BLaER1 treated with 17β-estradiol and CSF1 and Interleukin-3, amounts not matched to agents 10 nM and 100 nM (cell line): ENCODE measurements around the gene ELF5.

Experiments used
- H3K27ac ChIP-seq, 11 experiments: shearing (Covaris generic); formaldehyde crosslinking; 2 replicates each; pipeline ENCODE4 v1.8.1; 2022
- H3K27me3 ChIP-seq, 11 experiments: shearing (Covaris generic); formaldehyde crosslinking; 2 replicates each; pipeline ENCODE4 v1.8.1; 2022
- H3K36me3 ChIP-seq, 11 experiments: shearing (Covaris generic); formaldehyde crosslinking; 2 replicates each; pipeline ENCODE4 v1.8.1; 2022
- H3K4me1 ChIP-seq, 10 experiments: shearing (Covaris generic); formaldehyde crosslinking; 2 replicates each; pipeline ENCODE4 v1.8.1; 2022
- H3K4me2 ChIP-seq, 11 experiments: shearing (Covaris generic); formaldehyde crosslinking; 2 replicates each; pipeline ENCODE4 v1.8.1; 2022
- H3K4me3 ChIP-seq, 10 experiments: shearing (Covaris generic); formaldehyde crosslinking; 2 replicates each; pipeline ENCODE4 v1.8.1; 2022
- H3K9ac ChIP-seq, 11 experiments: shearing (Covaris generic); formaldehyde crosslinking; 2 replicates each; pipeline ENCODE4 v1.8.1; 2022
- H3K9me3 ChIP-seq, 11 experiments: shearing (Covaris generic); formaldehyde crosslinking; replicated peaks in 1 of 11; 2 replicates each; pipeline ENCODE4 v1.8.1; 2022
- H4K20me1 ChIP-seq, 11 experiments: shearing (Covaris generic); formaldehyde crosslinking; 2 replicates each; pipeline ENCODE4 v1.8.1; 2022
- Cebpa-rat ChIP-seq, 11 experiments: shearing (Covaris generic); IDR thresholded peaks; 2 replicates each; pipeline ENCODE4 v1.8.1; 2022

Gene ELF5

DNA sequence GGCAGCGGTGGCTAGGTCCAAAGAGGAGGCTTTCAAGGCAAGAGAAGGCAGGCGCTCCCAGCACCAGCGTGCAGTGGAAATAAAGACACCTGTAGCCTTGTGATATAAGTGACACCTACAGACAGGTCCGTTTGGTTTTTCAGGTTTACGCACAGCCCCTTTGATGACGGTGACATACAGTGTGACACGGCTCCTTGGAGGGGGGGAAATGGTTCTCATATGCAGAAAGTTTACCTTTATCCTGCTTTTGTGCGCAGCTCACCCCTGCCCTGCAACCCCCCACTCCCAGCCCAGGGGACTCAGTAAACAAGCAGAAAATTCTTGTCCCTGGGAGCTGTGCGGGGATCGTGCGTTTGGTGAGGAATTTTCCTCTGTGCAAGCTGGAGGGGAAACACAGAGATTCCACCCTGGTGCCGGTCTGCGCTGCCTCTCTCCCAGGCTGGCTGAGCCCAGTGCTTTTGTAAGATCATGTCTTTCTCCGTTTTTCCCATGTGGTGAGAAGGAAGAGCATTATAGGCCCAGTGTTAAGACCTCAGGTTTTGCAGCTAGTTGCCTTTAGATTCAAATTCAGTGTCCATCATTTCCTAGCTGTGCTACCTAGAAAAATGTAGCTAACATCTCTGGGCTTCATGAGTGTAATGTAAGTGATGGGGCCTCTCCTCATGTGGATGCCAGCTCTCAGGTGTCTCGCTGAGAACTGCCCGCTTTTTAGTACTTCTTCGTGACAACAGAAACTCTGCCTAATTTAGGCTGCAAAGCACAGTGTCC, at the start of gene ELF5:
Gene ELF5 (minus strand): TSS at position 113 of the 768 bp plus-strand sequence. CDS start 8,045 bp downstream, outside the sequence.
- H3K27ac ChIP-seq: no peak within 1 kb of the TSS
- H3K9me3 ChIP-seq: no peaks in the 10 kb centered on the region
- no peak for TF ChIP-seq Cebpa-rat (IDR thresholded peaks at IDR 0.05)
- H3K27me3 ChIP-seq: no peaks in the 10 kb centered on the region
- H3K9ac ChIP-seq: no peak within 1 kb of the TSS
- H3K4me2 ChIP-seq: peak within 1 kb of the TSS; percentile 4 to 48 (median 25); a peak in 13 of 22 replicates
- no peaks in the 10 kb centered on the region for H3K36me3 ChIP-seq
- H3K4me3 ChIP-seq: no peak within 1 kb of the TSS
- H3K4me1 ChIP-seq: peaks cover 7 to 28% (median 19%) of the 10 kb centered on the region in 10 experiments; a peak in 18 of 20 replicates
- H4K20me1 ChIP-seq: no peaks in the 10 kb centered on the region

- no peak overlapping the region for H3K9ac ChIP-seq
- no peaks in the 10 kb centered on the region for H3K9me3 ChIP-seq
- H3K36me3 ChIP-seq: no peaks in the 10 kb centered on the region
- H3K4me2 ChIP-seq: no peak overlapping the region
- H3K27ac ChIP-seq: no peak overlapping the region
- no peaks in the 10 kb centered on the region for H4K20me1 ChIP-seq
- no peaks in the 10 kb centered on the region for H3K27me3 ChIP-seq
- H3K4me1 ChIP-seq: no peaks in the 10 kb centered on the region
- TF ChIP-seq Cebpa-rat (IDR thresholded peaks at IDR 0.05): no peak
- H3K4me3 ChIP-seq: no peak overlapping the region
Measured at GRCh38 chr11:34562976-34563375, 49.4 kb upstream of the ELF5 start.

- Histone ChIP-seq H3K27me3 (no peaks in the 10 kb centered on the region), H3K4me1 (no peaks in the 10 kb centered on the region), H3K4me3 (no peak overlapping the region), H4K20me1 (no peaks in the 10 kb centered on the region), H3K36me3 (no peaks in the 10 kb centered on the region), H3K9me3 (peaks cover 0 to 8% (median 0%) of the 10 kb centered on the region in 11 experiments; a peak in 9 of 22 replicates), H3K4me2 (no peak overlapping the region), H3K9ac (no peak overlapping the region), H3K27ac (no peak overlapping the region)
- TF ChIP-seq Cebpa-rat (IDR thresholded peaks at IDR 0.05): no peak
Measured at GRCh38 chr11:34560511-34560910, 46.9 kb upstream of the ELF5 start.

- Histone ChIP-seq H3K9me3 (peaks cover 0 to 15% (median 0%) of the 10 kb centered on the region in 11 experiments; a peak in 10 of 22 replicates), H3K27me3 (no peaks in the 10 kb centered on the region), H3K9ac (no peak overlapping the region)
Measured at GRCh38 chr11:34558673-34559072, 45.1 kb upstream of the ELF5 start.

DNA sequence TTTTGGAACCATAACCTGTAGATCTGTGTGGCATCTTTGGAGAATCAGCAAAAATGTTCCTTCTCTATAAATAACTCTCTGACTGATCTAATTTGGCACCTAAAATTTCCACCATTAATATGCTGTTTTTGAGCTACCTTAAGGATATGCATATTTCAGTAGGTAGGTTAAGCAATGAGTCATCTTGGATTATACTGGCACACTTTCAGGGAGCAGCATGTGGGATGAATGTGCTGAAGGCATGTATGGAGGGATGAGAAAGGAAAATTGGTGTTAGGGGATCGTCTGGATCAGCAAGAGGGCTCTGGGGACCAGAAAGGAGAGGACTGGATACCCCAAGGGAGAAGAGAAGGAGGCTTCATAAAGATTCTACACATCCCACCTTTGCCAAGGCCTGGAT, 44.6 kb upstream of the ELF5 start:
- Histone ChIP-seq H3K27ac (no peak overlapping the region), H3K4me2 (no peak overlapping the region), H3K4me3 (no peak overlapping the region), H3K27me3 (no peaks in the 10 kb centered on the region), H3K9ac (no peak overlapping the region), H3K9me3 (peaks cover 0 to 15% (median 0%) of the 10 kb centered on the region in 11 experiments; a peak in 10 of 22 replicates), H4K20me1 (no peaks in the 10 kb centered on the region), H3K4me1 (peaks cover 0 to under 1% (median 0%) of the 10 kb centered on the region in 10 experiments; a peak in 3 of 20 replicates), H3K36me3 (no peaks in the 10 kb centered on the region)
- no peak for TF ChIP-seq Cebpa-rat (IDR thresholded peaks at IDR 0.05)

More at GRCh38 chr11:34558673-34559072, 45.1 kb upstream of the ELF5 start:
- Histone ChIP-seq H3K36me3 (no peaks in the 10 kb centered on the region), H3K4me2 (no peak overlapping the region), H4K20me1 (no peaks in the 10 kb centered on the region), H3K4me3 (no peak overlapping the region), H3K4me1 (no peaks in the 10 kb centered on the region), H3K27ac (no peak overlapping the region)
- no peak for TF ChIP-seq Cebpa-rat (IDR thresholded peaks at IDR 0.05)

DNA sequence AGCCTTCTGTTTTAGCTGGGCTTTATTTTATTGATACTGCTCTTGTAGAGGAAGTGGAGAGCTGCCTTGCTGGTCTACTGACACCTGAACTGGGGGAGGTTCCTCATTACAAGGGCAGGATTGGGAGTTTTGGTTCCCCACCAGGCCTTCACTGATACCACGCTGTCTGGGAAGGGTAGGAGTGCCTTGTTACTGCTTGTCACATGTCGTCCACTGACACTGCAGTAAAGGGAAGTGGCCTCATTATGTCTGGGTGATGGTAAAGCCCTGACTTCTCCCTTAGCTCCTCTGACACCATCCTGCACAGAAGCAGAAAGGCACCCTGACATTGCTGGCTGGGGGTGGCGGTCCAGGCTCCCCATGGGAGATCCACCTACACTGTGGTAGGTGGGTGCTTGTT, 38.7 kb upstream of the ELF5 start:
- no peaks in the 10 kb centered on the region for H3K27me3 ChIP-seq
- TF ChIP-seq Cebpa-rat (IDR thresholded peaks at IDR 0.05): no peak
- H3K9ac ChIP-seq: no peak overlapping the region

DNA sequence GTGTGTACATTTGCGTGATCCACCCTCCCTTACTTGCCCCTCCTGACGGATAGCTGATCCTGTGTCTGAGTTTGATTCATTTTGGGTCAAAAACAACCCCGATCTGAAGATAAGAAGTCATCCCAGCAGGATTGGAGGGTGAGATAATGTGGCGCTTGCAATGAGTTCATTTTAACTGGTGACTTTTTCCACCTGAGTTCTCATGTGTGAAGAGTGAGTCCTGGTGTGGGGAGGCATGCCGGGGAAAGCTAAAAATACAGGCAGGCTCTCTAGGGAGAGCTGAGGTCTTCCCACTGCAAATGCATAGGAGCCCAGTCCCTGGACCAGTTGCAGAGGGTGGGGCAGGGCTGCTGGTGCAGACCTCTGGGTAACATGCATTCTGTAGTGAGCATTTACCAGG, 35.7 kb upstream of the ELF5 start:
- H3K27ac ChIP-seq: peak overlapping the region in 5 of 11 experiments; percentile 30 to 62 (median 58); a peak in 10 of 22 replicates
- no peaks in the 10 kb centered on the region for H3K27me3 ChIP-seq
- H3K36me3 ChIP-seq: no peaks in the 10 kb centered on the region
- H4K20me1 ChIP-seq: no peaks in the 10 kb centered on the region
- no peak for TF ChIP-seq Cebpa-rat (IDR thresholded peaks at IDR 0.05)
- peak overlapping the region in 5 of 11 experiments; percentile 27 to 65 (median 60); a peak in 10 of 22 replicates for H3K9ac ChIP-seq
- H3K9me3 ChIP-seq: peaks cover 0 to 2% (median 0%) of the 10 kb centered on the region in 11 experiments; a peak in 1 of 22 replicates
- H3K4me3 ChIP-seq: peak overlapping the region in 6 of 10 experiments; percentile 9 to 55 (median 40); a peak in 11 of 20 replicates
- peak overlapping the region; percentile 41 to 94 (median 83); a peak in 20 of 22 replicates for H3K4me2 ChIP-seq
- H3K4me1 ChIP-seq: peaks cover 22 to 55% (median 38%) of the 10 kb centered on the region in 10 experiments

More for the DNA sequence above, 38.7 kb upstream of the ELF5 start:
- peak overlapping the region; percentile 7 to 84 (median 42); a peak in 16 of 22 replicates for H3K4me2 ChIP-seq
- H3K36me3 ChIP-seq: no peaks in the 10 kb centered on the region
- H3K9me3 ChIP-seq: peaks cover 0 to 15% (median 0%) of the 10 kb centered on the region in 11 experiments; a peak in 10 of 22 replicates
- H3K27ac ChIP-seq: 0 out of 22 replicates have a peak overlapping the region, but pooled peaks of 1 of the 11 experiments have one; percentile 21
- H4K20me1 ChIP-seq: no peaks in the 10 kb centered on the region
- no peak overlapping the region for H3K4me3 ChIP-seq
- H3K4me1 ChIP-seq: peaks cover 22 to 45% (median 37%) of the 10 kb centered on the region in 10 experiments

- H4K20me1 ChIP-seq: no peaks in the 10 kb centered on the region
- peak overlapping the region; percentile 41 to 94 (median 83) for H3K4me2 ChIP-seq
- peaks cover 22 to 55% (median 38%) of the 10 kb centered on the region in 10 experiments for H3K4me1 ChIP-seq
- H3K27ac ChIP-seq: peak overlapping the region in 5 of 11 experiments; percentile 30 to 62 (median 58); a peak in 8 of 22 replicates
- H3K9me3 ChIP-seq: no peaks in the 10 kb centered on the region
- no peaks in the 10 kb centered on the region for H3K27me3 ChIP-seq
- H3K4me3 ChIP-seq: peak overlapping the region in 5 of 10 experiments; percentile 9 to 55 (median 37); a peak in 6 of 20 replicates
- peak overlapping the region in 4 of 11 experiments; percentile 32 to 65 (median 62); a peak in 7 of 22 replicates for H3K9ac ChIP-seq
- no peak for TF ChIP-seq Cebpa-rat (IDR thresholded peaks at IDR 0.05)
- H3K36me3 ChIP-seq: no peaks in the 10 kb centered on the region
Measured at GRCh38 chr11:34548278-34548677, 34.7 kb upstream of the ELF5 start.

- H3K4me3 ChIP-seq: no peak overlapping the region
- no peak overlapping the region for H3K27ac ChIP-seq
- TF ChIP-seq Cebpa-rat (IDR thresholded peaks at IDR 0.05): no peak
- H3K4me1 ChIP-seq: peaks cover 9 to 44% (median 29%) of the 10 kb centered on the region in 10 experiments; a peak in 19 of 20 replicates
- no peaks in the 10 kb centered on the region for H3K9me3 ChIP-seq
- no peak overlapping the region for H3K9ac ChIP-seq
- no peaks in the 10 kb centered on the region for H3K27me3 ChIP-seq
- H3K4me2 ChIP-seq: no peak overlapping the region; a peak in 1 of 22 replicates
- no peaks in the 10 kb centered on the region for H3K36me3 ChIP-seq
- H4K20me1 ChIP-seq: no peaks in the 10 kb centered on the region
Measured at GRCh38 chr11:34546511-34547209, 33.1 kb upstream of the ELF5 start.
